Measurements from ENCODE around the gene MEP1A. TPM values are rescaled to one million over a fixed set of nuclear protein-coding genes. Genes with fewer than 3 reads are reported as not detected.

Gene MEP1A
- total and polyA plus RNA-seq, 2 of the 4 experiments (the other 2 are of a cell fraction), result not detected

DNA sequence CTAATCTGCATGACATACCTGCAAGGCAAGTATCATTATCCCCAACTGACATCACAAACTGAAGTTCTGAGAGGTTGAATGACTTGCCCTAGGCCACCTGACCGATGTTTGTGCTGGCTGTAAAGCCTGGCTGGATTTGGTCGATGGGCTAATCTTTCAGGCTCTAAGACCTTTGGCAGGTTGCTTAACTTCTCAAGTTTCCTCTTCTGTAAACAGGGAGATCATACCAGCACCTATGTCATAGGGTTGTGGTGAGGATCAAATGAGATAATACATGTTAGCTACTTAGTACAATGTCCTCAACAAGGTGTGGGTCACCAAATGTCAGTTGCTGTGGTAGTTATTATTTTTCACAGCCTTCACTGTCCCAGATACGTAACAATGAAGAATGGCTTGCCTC lies 32.3 kb upstream of the MEP1A start:
- Histone ChIP-seq H3K14ac (replicated peaks; ENCODE audit: low read depth, low read length) (no peak overlapping the region), H3K18ac (ENCODE audit: low read depth, low read length) (no peak overlapping the region), H4K8ac (ENCODE audit: low read depth in 2 of 2, low read length in 2 of 2) (no peak overlapping the region), H3K4ac (ENCODE audit: low read depth, low read length) (no peak overlapping the region), H3K36me3 (ENCODE audit: control insufficient read depth, insufficient read depth, low read length) (no peaks in the 10 kb centered on the region), H2AK5ac (ENCODE audit: low read depth, low read length) (no peak overlapping the region), H3K79me1 (ENCODE audit: low read depth in 1 of 2, low read length in 2 of 2) (no peaks in the 10 kb centered on the region), H3K9ac (ENCODE audit: low read depth, low read length) (no peak overlapping the region), H3K9me1 (ENCODE audit: insufficient read depth, low read length) (no peaks in the 10 kb centered on the region), H2AK9ac (replicated peaks; ENCODE audit: low read depth, low read length, poor library complexity) (no peak overlapping the region), H2BK120ac (ENCODE audit: low read depth, low read length) (no peak overlapping the region), H3K56ac (ENCODE audit: extremely low read depth, insufficient read depth, low read length) (no peak overlapping the region), H3K23ac (ENCODE audit: low read depth, low read length) (no peak overlapping the region), H3K27me3 (ENCODE audit: control insufficient read depth, insufficient read depth, low read length) (no peaks in the 10 kb centered on the region), H2BK20ac (ENCODE audit: low read depth, low read length) (no peak overlapping the region), H3K9me3 (ENCODE audit: control insufficient read depth, insufficient read depth, low read length) (no peaks in the 10 kb centered on the region), H2BK5ac (ENCODE audit: low read depth, low read length, poor library complexity, severe bottlenecking) (no peak overlapping the region), H3K4me2 (ENCODE audit: low read depth, low read length) (no peak overlapping the region), H2BK15ac (ENCODE audit: low read depth, low read length) (no peak overlapping the region), H3K27ac (ENCODE audit: insufficient read depth, low read length) (no peak overlapping the region), H2AFZ (replicated peaks; ENCODE audit: low read length, poor library complexity) (no peak overlapping the region), H4K20me1 (ENCODE audit: insufficient read depth, low read length) (no peaks in the 10 kb centered on the region), H4K91ac (ENCODE audit: insufficient read depth, low read depth, low read length) (no peak overlapping the region), H4K5ac (ENCODE audit: low read depth, low read length) (no peak overlapping the region), H3K4me1 (ENCODE audit: control insufficient read depth, insufficient read depth, low read length) (no peaks in the 10 kb centered on the region), H3K4me3 (ENCODE audit: insufficient read depth, low read depth, low read length) (no peak overlapping the region)
- CTCF ChIA-PET, result no interaction called here
- whole genome bisulfite sequencing, 2 experiments (ENCODE audit: extremely low coverage in 2 of 2, insufficient read length in 1 of 2), result 80% methylated on average over 1 of the region's 3 CpGs; no CpG with 5 or more reads in 1 of the 2 experiments
- intact Hi-C loops (cut with micrococcal nuclease) (no loop called here), dilution Hi-C loops (cut with HindIII; ENCODE audit: low sequenced_read_pairs, unreplicated experiment) (no loop called here), in situ Hi-C loops (cut with MboI; ENCODE audit: low sequenced_read_pairs) (no loop called here)
- BruUV-seq (replicated peaks), result no TSS peak
- TF ChIP-seq, protein P1, sequence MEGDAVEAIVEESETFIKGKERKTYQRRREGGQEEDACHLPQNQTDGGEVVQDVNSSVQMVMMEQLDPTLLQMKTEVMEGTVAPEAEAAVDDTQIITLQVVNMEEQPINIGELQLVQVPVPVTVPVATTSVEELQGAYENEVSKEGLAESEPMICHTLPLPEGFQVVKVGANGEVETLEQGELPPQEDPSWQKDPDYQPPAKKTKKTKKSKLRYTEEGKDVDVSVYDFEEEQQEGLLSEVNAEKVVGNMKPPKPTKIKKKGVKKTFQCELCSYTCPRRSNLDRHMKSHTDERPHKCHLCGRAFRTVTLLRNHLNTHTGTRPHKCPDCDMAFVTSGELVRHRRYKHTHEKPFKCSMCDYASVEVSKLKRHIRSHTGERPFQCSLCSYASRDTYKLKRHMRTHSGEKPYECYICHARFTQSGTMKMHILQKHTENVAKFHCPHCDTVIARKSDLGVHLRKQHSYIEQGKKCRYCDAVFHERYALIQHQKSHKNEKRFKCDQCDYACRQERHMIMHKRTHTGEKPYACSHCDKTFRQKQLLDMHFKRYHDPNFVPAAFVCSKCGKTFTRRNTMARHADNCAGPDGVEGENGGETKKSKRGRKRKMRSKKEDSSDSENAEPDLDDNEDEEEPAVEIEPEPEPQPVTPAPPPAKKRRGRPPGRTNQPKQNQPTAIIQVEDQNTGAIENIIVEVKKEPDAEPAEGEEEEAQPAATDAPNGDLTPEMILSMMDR (conservative IDR thresholded peaks at IDR 0.05; ENCODE audit: low read depth, low read length), result no peak
- TF ChIP-seq RCOR1 (IDR thresholded peaks at IDR 0.05; ENCODE audit: insufficient replicate concordance, low read length) (no peak), MAFK (IDR thresholded peaks at IDR 0.05; ENCODE audit: low read depth, low read length) (no peak), MXI1 (IDR thresholded peaks at IDR 0.05; ENCODE audit: borderline replicate concordance, low read depth, low read length) (no peak), POLR2A (IDR thresholded peaks at IDR 0.05; ENCODE audit: low read depth, low read length) (no peak), NFE2L2 (IDR thresholded peaks at IDR 0.05; ENCODE audit: low read depth, low read length) (no peak), RFX5 (IDR thresholded peaks at IDR 0.05; ENCODE audit: low read depth, low read length) (no peak), BHLHE40 (IDR thresholded peaks at IDR 0.05; ENCODE audit: low read depth, low read length) (no peak), ELK1 (IDR thresholded peaks at IDR 0.05; ENCODE audit: borderline replicate concordance, low read depth, low read length) (no peak)
- TF ChIP-seq, protein P2, sequence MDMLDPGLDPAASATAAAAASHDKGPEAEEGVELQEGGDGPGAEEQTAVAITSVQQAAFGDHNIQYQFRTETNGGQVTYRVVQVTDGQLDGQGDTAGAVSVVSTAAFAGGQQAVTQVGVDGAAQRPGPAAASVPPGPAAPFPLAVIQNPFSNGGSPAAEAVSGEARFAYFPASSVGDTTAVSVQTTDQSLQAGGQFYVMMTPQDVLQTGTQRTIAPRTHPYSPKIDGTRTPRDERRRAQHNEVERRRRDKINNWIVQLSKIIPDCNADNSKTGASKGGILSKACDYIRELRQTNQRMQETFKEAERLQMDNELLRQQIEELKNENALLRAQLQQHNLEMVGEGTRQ (IDR thresholded peaks at IDR 0.05; ENCODE audit: low read depth, low read length), result no peak
- POLR2A ChIA-PET (ENCODE audit: unreplicated experiment), result no interaction called here
- no peak for DNase-seq
- no peak for ATAC-seq (ENCODE audit: low read depth)

Measured in IMR-90 (cell line).